AG04450 (cell line): ENCODE measurements around the gene PRKN. TPM values are rescaled to one million over a fixed set of nuclear protein-coding genes. Genes with fewer than 3 reads are reported as not detected.
A peak's percentile ranks its signal among the peaks of the same experiment; 100 is the strongest.

Experiments
- CTCF ChIA-PET: fragments of 300-600, 350-600 bp; formaldehyde crosslinking; extraction: SDS; loops from one replicate; lab custom pipeline; 2022; ENCODE audit warnings: antibody characterized with exemption, inconsistent platforms; lab: Charles Lee
- POLR2A ChIA-PET: fragments of 350-600 bp; formaldehyde crosslinking; extraction: SDS; loops from one replicate; lab custom pipeline; 2021; ENCODE audit warnings: antibody characterized with exemption, inconsistent platforms; lab: Yijun Ruan, JAX
- DNase-seq: peaks from one replicate; pipeline ENCODE4 v3.0.0-alpha.2; 2011; ENCODE audit warnings: low read depth, low spot score
- H3K27ac ChIP-seq: one replicate; pipeline ENCODE4 v1.5.1; 2012; ENCODE audit warnings: low read depth, low read length, control low read depth
- H3K27me3 ChIP-seq: one replicate; pipeline ENCODE4 v1.6.0; 2012; ENCODE audit warnings: low read length; ENCODE audit not compliant: control insufficient read depth, insufficient read depth
- H3K4me3 ChIP-seq: 2 replicates; pipeline ENCODE4 v1.5.1; 2011; ENCODE audit warnings: mild to moderate bottlenecking, low read depth, low read length, control low read depth
- H3K9me3 ChIP-seq: 2 replicates; pipeline ENCODE4 v1.5.1; 2012; ENCODE audit warnings: low read length; ENCODE audit not compliant: control insufficient read depth, insufficient read depth
- polyA plus RNA-seq: library from polyadenylated mRNA; depleted of rRNA; stranded (reverse); fragments of >200 nt; gene quantifications from 2 replicates; pipeline ENCODE4 v1.2.3, GENCODE V29; 2011
- TF ChIP-seq, protein P1 (sequence below): IDR thresholded peaks from 2 replicates; pipeline ENCODE4 v1.5.1; 2011; ENCODE audit warnings: low read depth, low read length, control low read depth, inconsistent platforms

The PRKN gene
- polyA plus RNA-seq, 1 experiment: not detected

DNA sequence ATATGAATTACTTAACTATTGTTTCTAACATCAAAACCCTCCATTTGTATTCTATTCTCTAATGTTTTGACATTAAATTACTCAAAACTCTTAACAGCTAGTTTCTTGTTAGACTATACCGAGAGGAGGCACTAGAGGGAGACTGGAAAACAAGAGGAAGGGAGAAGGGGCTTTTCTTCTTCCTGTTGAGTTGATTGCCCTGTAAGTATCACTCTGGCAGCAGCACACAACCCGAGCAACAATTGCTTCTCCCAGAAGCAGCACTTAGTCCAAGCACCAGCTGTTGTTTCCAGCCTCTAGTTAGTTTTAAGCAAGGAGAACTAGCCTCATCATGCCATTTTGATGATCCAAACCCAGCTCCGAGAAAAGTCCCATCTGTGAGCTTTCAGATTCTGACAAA is 603.8 kb downstream of the PRKN start:
- TF ChIP-seq, protein P1, sequence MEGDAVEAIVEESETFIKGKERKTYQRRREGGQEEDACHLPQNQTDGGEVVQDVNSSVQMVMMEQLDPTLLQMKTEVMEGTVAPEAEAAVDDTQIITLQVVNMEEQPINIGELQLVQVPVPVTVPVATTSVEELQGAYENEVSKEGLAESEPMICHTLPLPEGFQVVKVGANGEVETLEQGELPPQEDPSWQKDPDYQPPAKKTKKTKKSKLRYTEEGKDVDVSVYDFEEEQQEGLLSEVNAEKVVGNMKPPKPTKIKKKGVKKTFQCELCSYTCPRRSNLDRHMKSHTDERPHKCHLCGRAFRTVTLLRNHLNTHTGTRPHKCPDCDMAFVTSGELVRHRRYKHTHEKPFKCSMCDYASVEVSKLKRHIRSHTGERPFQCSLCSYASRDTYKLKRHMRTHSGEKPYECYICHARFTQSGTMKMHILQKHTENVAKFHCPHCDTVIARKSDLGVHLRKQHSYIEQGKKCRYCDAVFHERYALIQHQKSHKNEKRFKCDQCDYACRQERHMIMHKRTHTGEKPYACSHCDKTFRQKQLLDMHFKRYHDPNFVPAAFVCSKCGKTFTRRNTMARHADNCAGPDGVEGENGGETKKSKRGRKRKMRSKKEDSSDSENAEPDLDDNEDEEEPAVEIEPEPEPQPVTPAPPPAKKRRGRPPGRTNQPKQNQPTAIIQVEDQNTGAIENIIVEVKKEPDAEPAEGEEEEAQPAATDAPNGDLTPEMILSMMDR: peak; percentile 37
- no peak overlapping the region for H3K27ac ChIP-seq
- H3K27me3 ChIP-seq: no peaks in the 10 kb centered on the region
- CTCF ChIA-PET: no interaction called here
- H3K4me3 ChIP-seq: no peak overlapping the region
- no peak for DNase-seq
- POLR2A ChIA-PET: no interaction called here
- H3K9me3 ChIP-seq: peaks cover 8% of the 10 kb centered on the region; the same call in 1 of the 2 replicates

DNA sequence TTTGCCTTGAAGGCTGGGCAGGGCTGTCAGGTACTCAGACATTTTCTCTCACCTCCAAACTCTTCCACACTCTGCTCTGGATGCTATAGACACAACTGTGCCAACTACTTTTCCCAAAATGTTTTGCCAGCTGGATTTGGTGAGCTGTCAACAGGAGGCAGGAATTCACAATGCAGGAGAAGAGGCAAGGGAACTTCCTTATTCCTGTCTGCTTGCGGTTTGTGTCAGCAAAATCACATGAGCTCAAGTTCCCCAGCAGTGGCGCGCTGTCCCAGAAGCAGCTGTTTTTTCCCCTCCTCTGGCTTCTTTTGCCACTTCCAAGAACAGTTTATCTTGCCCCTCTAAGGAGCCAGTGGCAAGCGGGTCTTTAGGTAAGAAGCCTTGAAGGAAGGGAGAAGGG is 608.2 kb downstream of the PRKN start:
- no peak overlapping the region for H3K4me3 ChIP-seq
- H3K27ac ChIP-seq: no peak overlapping the region
- TF ChIP-seq, protein P1: no peak
- H3K27me3 ChIP-seq: no peaks in the 10 kb centered on the region
- DNase-seq: no peak
- ChIA-PET CTCF (no interaction called here), POLR2A (no interaction called here)
- H3K9me3 ChIP-seq: peaks cover 4% of the 10 kb centered on the region; the same call in 1 of the 2 replicates

DNA sequence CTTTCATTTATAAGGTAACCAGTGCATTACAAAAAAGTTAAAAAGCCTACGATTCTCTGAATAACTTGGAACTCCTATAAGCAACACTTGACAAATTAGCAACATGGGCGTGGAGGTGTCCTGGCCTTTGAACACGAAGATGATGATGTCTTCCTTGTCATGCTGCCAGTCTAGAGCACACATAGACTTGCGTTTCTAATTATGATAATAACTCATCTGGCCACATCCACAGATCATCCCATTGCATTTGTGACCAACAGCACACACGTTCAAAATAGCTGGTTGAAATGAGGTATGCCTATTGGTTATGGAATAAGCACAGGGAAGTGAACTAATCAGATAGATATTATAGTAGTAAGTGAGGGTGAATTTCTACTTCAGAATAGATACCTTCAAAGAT is 608.9 kb downstream of the PRKN start:
- no peak for DNase-seq
- POLR2A ChIA-PET: no interaction called here
- CTCF ChIA-PET: no interaction called here
- H3K27me3 ChIP-seq: no peaks in the 10 kb centered on the region
- H3K27ac ChIP-seq: no peak overlapping the region
- no peak overlapping the region for H3K4me3 ChIP-seq
- TF ChIP-seq, protein P1: no peak
- peaks cover 4% of the 10 kb centered on the region; the same call in 1 of the 2 replicates for H3K9me3 ChIP-seq

DNA sequence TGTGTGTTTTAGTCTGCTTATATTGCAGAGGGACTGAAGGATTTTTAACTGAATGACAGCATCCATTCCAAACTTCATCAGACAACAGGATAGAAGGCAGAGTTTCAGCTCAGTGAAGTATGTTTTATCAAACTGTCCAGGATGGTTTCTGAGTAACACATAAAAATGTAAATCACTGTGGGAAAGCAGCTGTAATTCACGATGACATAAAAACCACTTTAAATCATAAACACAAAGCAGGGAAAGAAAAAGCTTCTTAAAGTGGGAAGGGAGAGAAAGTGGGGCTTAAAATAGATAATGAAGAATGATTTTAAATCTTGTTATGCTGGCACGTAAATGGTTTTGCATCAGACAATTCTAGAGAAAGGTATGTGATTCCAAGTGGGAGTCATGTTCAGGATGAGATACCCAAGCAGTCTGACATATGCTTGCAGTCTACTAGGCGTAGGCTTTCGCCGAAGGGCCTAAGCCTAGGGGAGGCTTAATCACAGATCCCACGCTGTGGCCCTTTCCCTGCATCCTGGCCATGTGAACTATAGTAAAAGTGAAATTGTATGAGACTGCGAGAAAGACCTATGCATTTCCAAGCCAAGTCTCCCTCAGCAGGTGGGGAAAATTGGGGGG is 610.6 kb downstream of the PRKN start:
- Histone ChIP-seq H3K9me3 (peaks cover 8% of the 10 kb centered on the region), H3K27ac (no peak overlapping the region), H3K4me3 (no peak overlapping the region), H3K27me3 (no peaks in the 10 kb centered on the region)
- CTCF ChIA-PET: no interaction called here
- TF ChIP-seq, protein P1: no peak
- POLR2A ChIA-PET: no interaction called here
- DNase-seq: no peak

DNA sequence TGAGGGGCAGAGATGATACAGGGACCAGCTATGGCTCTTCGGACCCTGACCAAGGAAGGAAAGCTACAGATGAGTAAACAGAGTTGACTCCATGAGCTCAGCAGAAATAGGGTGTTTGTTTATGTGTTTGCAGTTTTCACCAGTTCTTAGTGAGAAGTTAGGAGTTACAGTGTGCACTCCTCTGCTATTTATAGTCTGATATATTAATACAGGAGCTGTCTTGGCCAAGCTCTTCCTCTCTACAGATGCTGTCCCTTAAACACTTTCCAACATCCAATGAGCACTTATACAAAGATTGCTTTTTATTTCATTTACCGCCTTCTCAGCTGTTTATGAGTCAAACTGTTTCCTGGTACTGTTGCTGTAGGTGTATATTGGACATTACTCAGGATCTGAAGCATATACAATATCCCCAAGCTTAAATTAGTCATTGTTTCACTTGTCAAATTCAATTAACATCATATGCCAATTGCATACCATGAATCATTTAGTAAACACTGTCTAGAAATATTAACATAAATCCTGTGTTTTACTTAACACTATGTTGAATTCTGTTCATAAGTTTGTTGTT is 618.0 kb downstream of the PRKN start:
- peaks cover 9% of the 10 kb centered on the region for H3K9me3 ChIP-seq
- POLR2A ChIA-PET: no interaction called here
- H3K4me3 ChIP-seq: no peak overlapping the region
- TF ChIP-seq, protein P1: no peak
- H3K27ac ChIP-seq: no peak overlapping the region
- H3K27me3 ChIP-seq: no peaks in the 10 kb centered on the region
- no peak for DNase-seq
- CTCF ChIA-PET: no interaction called here
